Keratinocyte (primary cell): Measurements from ENCODE around the gene SEPTIN6. TPM values are rescaled to one million over a fixed set of nuclear protein-coding genes. Genes with fewer than 3 reads are reported as not detected.

ENCODE experiments used
- DNase-seq: peaks from one replicate; pipeline ENCODE4 v3.0.0-alpha.2; 2011; ENCODE audit warnings: low read depth, missing footprints, low spot score
- FAIRE-seq: peaks from 2 replicates; lab custom pipeline; 2011; peaks lifted over from hg19 to GRCh38; lab: Jason Lieb, UNC
- H2AFZ ChIP-seq: 2 replicates; pipeline ENCODE4 v1.6.0; 2012; ENCODE audit warnings: low read length, control low read depth, inconsistent platforms; ENCODE audit not compliant: control insufficient read depth
- H3K27ac ChIP-seq: 2 replicates; pipeline ENCODE4 v1.5.1; 2011; ENCODE audit warnings: low read length; ENCODE audit not compliant: control insufficient read depth, insufficient read depth
- H3K27me3 ChIP-seq: 3 replicates; pipeline ENCODE4 v1.6.0; 2011; ENCODE audit warnings: low read length; ENCODE audit not compliant: control insufficient read depth, insufficient read depth; ENCODE audit errors: extremely low read depth
- H3K36me3 ChIP-seq, 2 experiments: 2 replicates in 1 of 2; 3 replicates in 1 of 2; pipeline ENCODE4 v1.5.1; 2011; ENCODE audit warnings: low read length in 2 of 2, mild to moderate bottlenecking in 1 of 2; ENCODE audit not compliant: control insufficient read depth in 2 of 2, insufficient read depth in 2 of 2; ENCODE audit errors: extremely low read depth in 1 of 2
- H3K4me1 ChIP-seq: 3 replicates; pipeline ENCODE4 v1.5.1; 2011; ENCODE audit warnings: low read length; ENCODE audit not compliant: control insufficient read depth, insufficient read depth; ENCODE audit errors: extremely low read depth
- H3K4me2 ChIP-seq: 3 replicates; pipeline ENCODE4 v1.6.0; 2011; ENCODE audit warnings: low read depth, low read length; ENCODE audit not compliant: control insufficient read depth, insufficient read depth; ENCODE audit errors: extremely low read depth
- H3K4me3 ChIP-seq, 3 experiments: fragments of 200-600 bp in 1 of 3; sonication (generic) in 1 of 3; 2 replicates in 2 of 3; 3 replicates in 1 of 3; pipeline ENCODE4 v1.5.1; 2011 to 2016; ENCODE audit warnings: low read length in 3 of 3, mild to moderate bottlenecking in 3 of 3, control low read depth in 2 of 3, inconsistent platforms in 1 of 3, low read depth in 1 of 3, mixed read lengths in 1 of 3, mixed run types in 1 of 3, moderate library complexity in 1 of 3; ENCODE audit not compliant: control insufficient read depth in 2 of 3, insufficient read depth in 2 of 3; ENCODE audit errors: extremely low read depth in 1 of 3
- H3K79me2 ChIP-seq: 2 replicates; pipeline ENCODE4 v1.6.0; 2012; ENCODE audit warnings: low read length; ENCODE audit not compliant: control insufficient read depth, insufficient read depth
- H3K9ac ChIP-seq: 3 replicates; pipeline ENCODE4 v1.6.0; 2011; ENCODE audit warnings: low read length; ENCODE audit not compliant: control insufficient read depth, insufficient read depth; ENCODE audit errors: extremely low read depth
- H3K9me1 ChIP-seq: 3 replicates; pipeline ENCODE4 v1.6.0; 2011; ENCODE audit warnings: low read length; ENCODE audit not compliant: control insufficient read depth, insufficient read depth; ENCODE audit errors: extremely low read depth
- H3K9me3 ChIP-seq: 2 replicates; pipeline ENCODE4 v1.5.1; 2012; ENCODE audit warnings: low read depth, low read length; ENCODE audit not compliant: control insufficient read depth
- H4K20me1 ChIP-seq: 3 replicates; pipeline ENCODE4 v1.6.0; 2011; ENCODE audit warnings: low read length; ENCODE audit not compliant: control insufficient read depth, insufficient read depth; ENCODE audit errors: extremely low read depth
- EZH2 ChIP-seq: IDR thresholded peaks from one replicate; pipeline ENCODE4 v1.6.1; 2012; ENCODE audit warnings: inconsistent platforms, mild to moderate bottlenecking, low read length, moderate library complexity
- dilution Hi-C: fragments of 300-500 bp; cut with MboI; formaldehyde crosslinking; loops from one replicate; pipeline ENCODE4 v1.7.0; 2020; ENCODE audit warnings: low sequenced_read_pairs; ENCODE audit not compliant: extremely low pct_ligation_motif_present
- polyA plus RNA-seq, 5 experiments: library from polyadenylated mRNA; depleted of rRNA in 3 of 5; stranded (reverse) in 3 of 5; stranded (forward) in 1 of 5; unstranded in 1 of 5; fragments of >200 nt; gene quantifications; 1 replicate in 1 of 5; 2 replicates in 3 of 5; 3 replicates in 1 of 5; pipeline versions ENCODE4 v1.2.1 to v1.2.3, GENCODE V29; 2011 to 2012; ENCODE audit warnings: missing spikeins in 2 of 5, low read depth in 1 of 5, low replicate concordance in 1 of 5
- TF ChIP-seq, protein P1 (sequence below), 3 experiments: IDR thresholded peaks in 1 of 3; conservative IDR thresholded peaks in 1 of 3; optimal IDR thresholded peaks in 1 of 3; 2 replicates in 2 of 3; 3 replicates in 1 of 3; pipeline versions ENCODE3 to v1.5.1; 2011; ENCODE audit warnings: low read length in 3 of 3, mild to moderate bottlenecking in 3 of 3, moderate library complexity in 2 of 3, control low read depth in 1 of 3, inconsistent platforms in 1 of 3; ENCODE audit not compliant: insufficient read depth in 2 of 3; ENCODE audit errors: extremely low read depth in 1 of 3

SEPTIN6 gene
- polyA plus RNA-seq, 1 donor (not counting 4 experiments of a cell fraction or from before 2014, with no cell fraction given) = 12.6 TPM

- TF ChIP-seq, protein P1, sequence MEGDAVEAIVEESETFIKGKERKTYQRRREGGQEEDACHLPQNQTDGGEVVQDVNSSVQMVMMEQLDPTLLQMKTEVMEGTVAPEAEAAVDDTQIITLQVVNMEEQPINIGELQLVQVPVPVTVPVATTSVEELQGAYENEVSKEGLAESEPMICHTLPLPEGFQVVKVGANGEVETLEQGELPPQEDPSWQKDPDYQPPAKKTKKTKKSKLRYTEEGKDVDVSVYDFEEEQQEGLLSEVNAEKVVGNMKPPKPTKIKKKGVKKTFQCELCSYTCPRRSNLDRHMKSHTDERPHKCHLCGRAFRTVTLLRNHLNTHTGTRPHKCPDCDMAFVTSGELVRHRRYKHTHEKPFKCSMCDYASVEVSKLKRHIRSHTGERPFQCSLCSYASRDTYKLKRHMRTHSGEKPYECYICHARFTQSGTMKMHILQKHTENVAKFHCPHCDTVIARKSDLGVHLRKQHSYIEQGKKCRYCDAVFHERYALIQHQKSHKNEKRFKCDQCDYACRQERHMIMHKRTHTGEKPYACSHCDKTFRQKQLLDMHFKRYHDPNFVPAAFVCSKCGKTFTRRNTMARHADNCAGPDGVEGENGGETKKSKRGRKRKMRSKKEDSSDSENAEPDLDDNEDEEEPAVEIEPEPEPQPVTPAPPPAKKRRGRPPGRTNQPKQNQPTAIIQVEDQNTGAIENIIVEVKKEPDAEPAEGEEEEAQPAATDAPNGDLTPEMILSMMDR (optimal IDR thresholded peaks at IDR 0.05 in 1 of 3, IDR thresholded peaks at IDR 0.05 in 1 of 3, conservative IDR thresholded peaks at IDR 0.05 in 1 of 3; ENCODE audit: extremely low read depth in 1 of 3, insufficient read depth in 2 of 3, low read length in 3 of 3) = no peak
- no peak for TF ChIP-seq EZH2
- no peak overlapping the region for H2AFZ ChIP-seq
- no peaks in the 10 kb centered on the region for H3K79me2 ChIP-seq
- H3K9me3 ChIP-seq = no peaks in the 10 kb centered on the region
- dilution Hi-C loops = no loop called here
- no peaks in the 10 kb centered on the region for H3K27me3 ChIP-seq
- H3K4me3 ChIP-seq = no peak overlapping the region
- no peaks in the 10 kb centered on the region for H3K4me1 ChIP-seq
- H3K9ac ChIP-seq = no peak overlapping the region
- no peak overlapping the region for H3K4me2 ChIP-seq
- no peak overlapping the region for H3K27ac ChIP-seq
- no peaks in the 10 kb centered on the region for H3K36me3 ChIP-seq
- no peaks in the 10 kb centered on the region for H4K20me1 ChIP-seq
- FAIRE-seq (no peak), DNase-seq (no peak)
- no peaks in the 10 kb centered on the region for H3K9me1 ChIP-seq
These were observed 20.5 kb downstream of the SEPTIN6 start for GRCh38 chrX:119672426-119672825.

- TF ChIP-seq, protein P1 (optimal IDR thresholded peaks at IDR 0.05 in 1 of 3, IDR thresholded peaks at IDR 0.05 in 1 of 3, conservative IDR thresholded peaks at IDR 0.05 in 1 of 3; ENCODE audit: extremely low read depth in 1 of 3, insufficient read depth in 2 of 3, low read length in 3 of 3) = no peak
- TF ChIP-seq EZH2 = no peak
- no peaks in the 10 kb centered on the region for H3K79me2 ChIP-seq
- H3K4me3 ChIP-seq = no peak overlapping the region
- H3K27ac ChIP-seq = no peak overlapping the region
- no peaks in the 10 kb centered on the region for H3K9me3 ChIP-seq
- dilution Hi-C loops = no loop called here
- no peaks in the 10 kb centered on the region for H3K4me1 ChIP-seq
- no peaks in the 10 kb centered on the region for H3K27me3 ChIP-seq
- no peaks in the 10 kb centered on the region for H4K20me1 ChIP-seq
- no peak overlapping the region for H3K4me2 ChIP-seq
- DNase-seq (no peak), FAIRE-seq (no peak)
- no peaks in the 10 kb centered on the region for H3K9me1 ChIP-seq
- no peak overlapping the region for H2AFZ ChIP-seq
- no peak overlapping the region for H3K9ac ChIP-seq
- H3K36me3 ChIP-seq = no peaks in the 10 kb centered on the region
These were observed 23.4 kb downstream of the SEPTIN6 start for GRCh38 chrX:119669424-119670037.
